Suppressor macrophage (primary cell): Measurements from ENCODE around the gene TMEM87A.
"Not testable (repeated sequence)": the region's sequence is repeated elsewhere in the genome, so short reads cannot be mapped to it uniquely, and the experiment has no call there.

Experiments used
- DNase-seq, 4 experiments: peaks; one replicate each; pipeline ENCODE4 v3.0.0-alpha.2; 2020 to 2022

TMEM87A gene

DNA sequence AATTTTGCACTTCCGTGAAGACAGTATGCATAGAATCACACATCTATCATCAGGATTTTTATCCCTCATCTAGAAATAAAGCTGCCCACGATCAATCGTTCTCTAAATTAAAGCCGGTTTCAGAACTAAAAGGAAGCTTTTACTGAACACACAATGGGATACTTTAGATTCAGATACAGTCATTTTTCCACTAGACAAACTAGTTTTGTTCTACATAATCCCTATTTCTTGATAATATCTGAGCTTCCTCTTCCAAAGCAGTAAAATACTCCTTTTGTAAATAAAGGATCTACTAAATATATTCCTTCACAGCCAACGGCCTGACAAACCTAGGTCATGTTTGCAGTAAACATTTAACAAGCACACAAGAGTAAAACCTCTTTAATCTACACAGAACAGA, 2.2 kb downstream of the TMEM87A start:
- DNase-seq = no peak

DNA sequence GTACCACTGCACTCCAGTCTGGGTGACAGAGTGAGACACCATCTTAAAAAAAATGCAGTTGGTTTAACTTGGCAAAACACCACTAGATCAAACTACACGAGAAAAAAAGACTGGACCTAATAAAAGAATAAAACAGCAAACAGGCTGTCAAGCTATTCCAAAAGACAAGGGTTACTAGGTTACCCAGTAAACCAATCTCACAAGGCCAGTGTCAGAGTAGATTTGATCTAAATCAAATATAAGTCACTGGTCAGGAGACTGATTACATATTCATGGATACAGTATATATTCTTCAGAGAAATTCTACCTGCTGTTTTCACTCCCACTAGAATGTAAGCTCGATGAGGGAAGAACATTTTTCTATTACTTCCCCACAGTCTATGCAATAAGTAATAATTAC, 2.7 kb downstream of the TMEM87A start:
- DNase-seq = no peak

DNA sequence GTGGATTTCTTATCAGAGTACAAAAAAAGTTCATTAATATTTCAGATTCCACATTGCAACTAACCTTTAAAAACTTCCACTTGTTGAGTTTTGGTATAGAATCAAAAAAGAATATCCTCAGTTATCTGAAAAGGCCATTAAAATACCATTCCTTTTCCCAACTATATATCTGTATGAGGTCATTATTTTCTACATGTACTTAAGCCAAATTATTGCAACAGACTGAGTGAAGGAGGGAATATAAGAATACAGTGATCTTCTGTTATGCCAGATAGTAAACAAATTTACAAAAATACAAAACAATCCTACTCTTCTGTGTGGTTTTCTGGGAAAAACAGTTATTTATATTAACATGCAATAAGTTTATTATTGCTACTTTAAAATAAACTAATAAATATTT, 5.9 kb downstream of the TMEM87A start:
- no peak for DNase-seq

DNA sequence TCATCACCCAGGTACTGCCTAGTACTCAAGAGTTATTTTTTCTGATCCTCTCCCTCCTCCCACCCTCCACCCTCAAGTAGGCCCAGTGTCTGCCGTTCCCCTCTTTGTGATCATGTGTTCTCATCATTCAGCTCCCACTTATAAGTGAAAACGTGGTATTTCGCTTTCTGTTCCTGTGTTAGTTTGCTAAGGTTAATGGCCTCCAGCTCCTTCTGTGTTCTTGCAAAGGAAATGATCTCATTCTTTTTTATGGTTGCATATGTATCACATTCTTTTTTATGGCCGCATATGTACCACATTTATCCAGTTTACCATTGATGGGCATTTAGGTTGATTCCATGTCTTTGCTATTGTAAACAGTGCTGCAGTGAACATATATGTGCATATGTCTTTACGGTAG, 8.4 kb downstream of the TMEM87A start:
- DNase-seq = no peak

DNA sequence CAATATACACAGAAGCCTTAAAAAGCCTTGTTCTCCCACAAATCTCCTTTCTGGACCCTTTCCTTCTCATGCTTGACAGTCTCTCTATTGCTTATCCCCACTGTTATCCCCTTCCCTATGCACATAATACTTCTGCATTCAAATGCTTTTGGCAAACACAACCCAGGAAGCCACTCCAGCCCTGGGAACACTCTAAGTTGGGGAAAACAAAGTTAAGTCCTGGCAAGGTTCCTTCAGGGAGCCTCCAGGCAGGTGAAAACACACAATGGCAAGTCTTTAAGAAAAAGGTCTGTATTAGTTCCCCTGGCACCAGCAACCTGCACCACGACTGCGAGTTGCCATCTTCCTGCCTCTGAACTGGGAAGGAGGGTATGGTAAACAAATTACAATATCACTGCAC, 19.9 kb downstream of the TMEM87A start:
- no peak for DNase-seq

DNA sequence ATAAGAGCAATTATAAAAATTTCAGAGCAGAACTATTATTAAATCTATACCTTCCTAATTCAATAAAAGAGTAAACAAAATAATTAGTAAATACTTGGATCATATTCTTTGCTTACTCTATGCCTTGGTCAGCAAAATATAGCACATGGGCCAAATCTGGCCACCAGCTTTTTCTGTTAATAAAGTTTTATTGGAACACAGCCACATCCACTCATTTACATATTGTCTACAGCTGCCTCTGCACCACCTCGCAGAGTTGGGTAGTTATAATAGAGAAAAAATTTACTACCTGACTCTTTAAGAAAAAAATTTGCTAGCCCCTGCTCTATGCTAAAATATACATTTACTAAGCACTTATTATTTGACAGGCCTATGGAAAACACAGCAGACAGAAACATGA, 32.4 kb downstream of the TMEM87A start:
- no peak for DNase-seq

DNA sequence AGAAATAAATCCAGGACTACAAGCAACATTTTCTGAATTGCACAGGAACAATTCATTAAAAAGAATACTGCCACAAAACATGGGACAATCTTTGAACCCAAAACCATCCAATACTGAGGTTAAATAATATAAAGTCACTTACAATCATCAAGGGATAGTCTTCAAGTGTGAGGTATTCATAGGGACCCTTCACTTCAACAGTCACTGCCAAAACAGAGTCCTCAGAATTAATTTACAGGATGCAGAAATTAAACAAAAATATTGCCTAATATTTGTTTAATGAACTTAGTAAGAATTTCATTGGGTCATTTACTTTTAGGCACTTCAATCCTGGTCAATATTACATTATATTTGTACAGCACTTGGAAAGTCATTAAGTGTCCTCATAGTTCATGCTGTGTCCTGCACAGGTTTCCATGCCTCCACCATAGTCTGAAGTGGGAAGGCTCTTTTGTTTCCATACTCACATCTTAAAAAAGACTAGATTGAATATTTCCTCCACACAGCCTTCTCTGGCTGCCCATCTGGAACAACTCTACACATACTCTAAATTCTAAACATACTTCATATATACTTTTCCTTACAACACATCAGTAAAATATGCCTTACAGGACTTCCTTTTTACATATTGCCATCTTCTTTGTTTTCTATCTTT, 33.6 kb downstream of the TMEM87A start:
- DNase-seq = no peak

DNA sequence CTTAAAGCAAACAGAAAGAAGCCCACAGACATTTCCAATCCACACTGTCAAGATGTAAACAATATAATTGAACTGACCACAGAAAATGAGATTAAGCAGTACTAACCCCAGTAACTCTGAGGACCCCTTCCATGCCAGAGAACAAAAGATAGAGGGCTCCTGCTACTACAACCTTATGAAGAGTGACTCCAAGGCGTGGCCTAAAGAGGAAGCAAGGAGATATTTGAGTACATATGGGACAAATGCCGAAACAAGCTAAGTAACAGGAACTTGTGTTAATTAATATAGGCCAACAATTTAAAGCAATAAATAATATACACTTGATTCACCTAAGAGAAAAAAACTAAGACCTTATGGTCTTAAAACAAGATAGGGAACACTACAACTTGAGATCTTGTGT, 40.1 kb downstream of the TMEM87A start:
- peak in 3 of 4 experiments; percentile 5 to 36 (median 19) for DNase-seq

DNA sequence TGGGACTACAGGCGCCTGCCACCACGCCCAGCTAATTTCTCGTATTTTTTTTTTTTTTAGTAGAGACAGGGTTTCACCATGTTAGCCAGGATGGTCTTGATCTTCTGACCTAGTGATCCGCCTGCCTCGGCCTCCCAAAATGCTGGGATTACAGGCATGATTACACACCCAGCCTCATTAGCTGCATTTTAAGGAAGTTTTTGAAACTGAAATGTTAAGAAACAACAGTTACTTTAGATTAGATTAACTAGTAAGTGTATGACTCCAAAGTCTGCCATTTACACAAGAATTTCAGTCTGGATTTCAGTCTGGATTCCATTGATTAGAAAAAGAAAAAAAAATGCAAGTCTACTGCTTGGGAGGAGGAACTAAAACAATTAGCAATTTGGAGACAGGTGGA, 40.6 kb downstream of the TMEM87A start:
- no peak for DNase-seq

DNA sequence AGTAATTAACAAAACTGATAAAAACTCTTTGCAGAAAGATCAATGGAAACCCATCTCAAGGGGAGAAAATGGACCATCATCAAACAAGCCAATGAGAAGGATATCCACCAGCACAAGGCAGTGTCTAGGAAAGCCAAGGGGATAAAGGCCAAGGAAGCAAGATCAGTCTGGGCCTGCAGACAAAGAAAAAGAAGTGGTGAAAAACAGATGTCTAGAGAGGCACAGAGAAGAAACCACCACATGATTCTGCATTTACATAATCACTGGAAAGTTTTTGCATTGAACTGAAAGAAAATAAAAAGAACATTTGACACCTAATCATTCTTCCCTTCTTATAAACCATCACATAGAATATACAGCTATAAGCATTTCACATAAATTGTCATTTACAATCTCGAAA, 42.1 kb downstream of the TMEM87A start:
- no peak for DNase-seq

DNA sequence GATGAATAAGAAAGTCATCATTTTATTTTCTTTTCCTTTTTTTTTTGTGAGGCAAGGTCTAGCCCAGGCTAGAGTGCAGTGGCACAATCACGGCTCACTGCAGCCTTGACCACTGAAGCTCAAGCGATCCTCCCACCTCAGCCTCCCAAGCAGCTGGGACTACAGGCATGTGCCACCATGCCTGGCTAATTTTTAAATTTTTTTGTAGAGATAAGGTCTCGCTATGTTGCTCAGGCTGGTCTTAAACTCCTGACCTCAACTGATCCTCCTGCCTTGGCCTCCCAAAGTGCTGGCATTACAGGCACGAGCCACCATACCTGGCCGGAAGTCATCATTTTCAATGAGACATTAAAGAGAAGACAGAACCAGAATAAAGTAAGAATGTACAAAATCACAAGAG, 44.3 kb downstream of the TMEM87A start:
- not testable (repeated sequence) for DNase-seq

DNA sequence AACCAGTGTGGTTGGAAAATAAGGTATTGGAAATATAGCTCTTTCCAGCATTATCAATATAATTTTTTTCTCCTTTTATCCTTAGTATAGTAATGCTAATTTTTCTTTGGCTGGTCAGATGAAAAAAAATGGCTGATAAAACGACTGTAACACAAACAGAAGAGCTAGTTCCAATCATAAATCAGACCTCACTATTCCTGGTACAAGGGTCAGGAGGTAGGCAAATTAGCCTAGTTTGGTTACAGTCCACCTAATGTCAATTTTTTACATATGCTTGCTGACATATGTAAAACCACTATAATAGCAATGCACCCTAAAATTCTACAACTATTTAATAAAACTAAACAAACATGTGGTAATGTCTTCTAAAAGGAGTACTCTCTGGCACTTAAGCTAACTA, 45.2 kb downstream of the TMEM87A start:
- DNase-seq = no peak

DNA sequence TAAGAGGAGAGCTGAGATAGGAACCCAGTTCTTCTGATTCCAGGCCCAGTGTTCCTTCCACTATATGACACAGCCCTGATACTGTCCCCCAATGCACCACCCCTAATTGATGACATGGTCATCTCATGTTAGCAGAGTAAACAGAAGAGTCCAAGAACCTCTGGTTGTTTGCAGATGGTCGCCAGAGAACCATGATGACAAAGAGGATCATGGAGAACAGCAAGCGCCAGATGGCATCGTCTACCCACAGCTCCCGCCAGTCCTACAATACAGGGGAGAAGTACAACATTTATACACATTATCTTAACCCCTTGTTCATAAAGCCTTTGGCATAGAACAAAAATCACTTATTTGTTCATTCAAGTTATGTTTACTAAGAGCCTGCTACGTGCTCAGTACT, 46.6 kb downstream of the TMEM87A start:
- DNase-seq = no peak

DNA sequence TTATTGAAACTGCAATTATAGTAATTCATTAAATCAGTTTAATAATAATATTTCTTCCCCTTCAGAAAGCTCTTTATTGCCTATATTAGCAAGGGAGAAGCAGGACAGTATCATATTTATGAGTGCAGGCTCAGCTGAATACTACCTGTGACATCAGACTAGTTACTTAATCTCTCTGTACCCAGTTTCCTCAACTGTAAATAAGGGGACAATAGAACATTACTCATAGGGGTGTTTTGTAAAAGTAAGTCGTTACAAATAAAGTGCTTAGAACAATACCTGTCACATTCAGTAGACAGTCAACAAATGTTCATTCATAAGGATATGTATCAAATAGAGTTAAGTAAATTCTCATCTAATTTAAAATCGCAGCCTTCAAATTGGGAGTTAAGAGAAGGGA, 53.0 kb downstream of the TMEM87A start:
- DNase-seq = peak in 2 of 4 experiments; percentile 22 to 38

DNA sequence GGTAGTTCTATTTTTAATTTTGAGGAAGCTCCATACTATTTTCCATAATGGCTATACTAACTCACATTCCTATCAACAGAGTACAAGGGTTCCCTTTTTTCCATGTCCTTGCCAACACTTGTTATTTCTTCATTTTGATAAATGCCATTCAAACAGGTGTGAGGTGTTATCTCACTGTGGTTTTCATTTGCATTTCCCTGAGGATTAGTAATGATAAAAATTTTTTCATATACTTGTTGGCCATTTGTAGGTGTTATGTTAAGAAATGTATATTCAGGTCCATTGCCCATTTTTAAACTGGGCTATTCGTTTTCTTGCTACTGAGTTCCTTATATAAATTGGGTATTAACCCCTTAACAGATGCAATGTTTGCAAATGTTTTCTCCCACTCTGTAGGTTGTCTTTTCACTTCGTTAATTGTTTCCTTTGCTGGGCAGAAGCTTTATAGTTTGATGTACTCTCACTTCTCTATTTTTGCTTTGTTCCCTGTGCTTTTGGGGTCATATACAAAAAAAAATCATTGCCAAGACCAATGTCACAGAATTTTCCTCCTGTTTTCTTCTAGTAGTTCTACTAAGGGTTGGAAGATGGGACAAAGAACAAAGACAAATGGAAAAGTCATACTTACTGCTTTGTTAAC, 54.2 kb downstream of the TMEM87A start:
- DNase-seq = peak in 2 of 4 experiments; percentile 17 to 20

DNA sequence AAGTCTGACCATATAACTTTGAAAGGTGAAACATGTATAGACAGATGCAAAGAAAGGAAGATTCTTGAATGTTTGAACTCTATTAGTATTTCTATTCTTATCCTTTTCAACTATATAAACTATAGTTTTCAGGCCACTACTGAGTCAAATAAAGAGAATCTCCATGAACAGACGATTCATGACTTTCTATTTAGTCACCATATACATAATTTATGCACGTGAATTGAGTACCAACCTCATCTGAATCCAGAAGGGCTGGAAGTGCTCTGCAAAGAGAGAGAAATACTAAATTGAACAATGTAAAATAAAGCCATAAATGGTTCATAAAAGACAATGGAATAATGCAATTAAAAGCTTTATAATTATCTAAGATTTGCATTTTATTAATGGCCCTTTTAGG, 55.7 kb downstream of the TMEM87A start:
- no peak for DNase-seq

DNA sequence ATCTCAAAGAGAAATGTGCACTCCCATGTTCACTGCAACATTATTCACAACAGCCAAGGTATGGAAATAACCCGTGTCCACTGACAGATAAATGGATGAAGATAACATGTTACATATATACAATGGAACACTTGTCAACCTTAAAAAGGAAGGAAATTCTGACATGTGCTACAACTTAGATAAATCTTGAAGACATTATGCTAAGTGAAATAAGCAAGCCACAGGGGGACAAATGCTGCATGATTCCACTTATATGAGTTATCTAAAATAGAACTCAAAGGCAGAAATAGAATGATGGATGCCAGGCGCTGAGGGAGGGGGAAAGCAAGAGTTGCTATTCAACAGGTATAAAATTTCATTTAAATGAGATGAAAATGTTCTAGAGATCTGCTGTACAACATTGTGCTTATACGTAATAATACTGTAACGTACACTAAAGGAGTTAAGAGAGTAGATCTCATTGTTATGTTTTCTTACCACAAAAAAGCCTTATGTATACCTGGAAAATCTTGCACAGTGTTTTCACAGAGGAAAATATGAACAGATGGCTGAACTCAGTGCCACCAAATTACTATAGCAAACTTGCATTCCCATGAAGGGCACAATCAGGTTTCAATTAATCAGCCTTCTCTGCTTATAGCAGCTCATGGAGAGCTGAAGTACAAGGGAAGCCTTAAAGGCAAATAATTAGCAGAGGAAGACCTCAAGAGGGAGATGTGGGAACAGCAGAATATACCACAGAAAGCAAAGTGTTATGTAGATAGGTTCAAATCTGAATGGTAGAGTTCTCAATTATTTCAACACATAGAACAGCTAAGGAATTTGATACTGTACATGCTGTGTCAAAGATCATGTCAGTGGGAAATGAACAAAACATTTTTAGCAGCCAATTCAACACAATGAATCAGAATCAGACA, 57.1 kb downstream of the TMEM87A start:
- DNase-seq = no peak

DNA sequence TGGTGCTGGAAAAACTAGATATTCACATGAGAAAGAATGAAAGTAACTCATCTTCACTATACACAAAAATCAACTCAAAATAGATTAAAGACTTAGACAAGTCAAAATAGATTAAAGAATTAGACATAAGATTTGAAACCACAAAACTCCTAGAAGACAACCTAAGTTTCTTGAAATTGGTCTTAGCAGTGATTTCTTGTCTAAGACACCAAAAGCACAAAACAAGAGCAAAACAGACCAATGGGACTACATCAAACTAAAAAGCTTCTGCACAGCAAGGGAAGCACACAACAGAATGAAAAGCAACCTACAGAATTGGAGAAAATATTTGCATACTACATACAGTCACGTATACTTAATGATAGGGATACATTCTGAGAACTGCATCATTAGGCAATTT, 58.6 kb downstream of the TMEM87A start:
- DNase-seq = no peak

DNA sequence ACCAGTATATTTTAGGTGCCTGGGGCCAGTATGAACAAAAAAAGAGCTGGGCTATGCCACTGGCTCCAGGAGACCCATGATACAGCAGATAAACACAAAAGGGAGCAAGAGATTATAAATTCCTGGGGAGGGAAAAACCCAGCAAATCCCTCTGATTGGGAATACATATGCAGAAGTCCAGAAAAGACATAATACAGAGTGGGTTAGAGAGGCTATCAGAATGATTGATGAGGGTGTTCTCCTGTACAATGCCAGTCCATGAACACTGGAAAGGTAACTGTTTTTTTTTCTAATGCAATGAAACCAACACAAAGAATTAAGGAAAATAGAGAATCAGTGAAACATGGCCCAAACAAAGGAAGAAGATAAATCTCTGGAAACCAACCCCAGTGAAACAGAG, 59.7 kb downstream of the TMEM87A start:
- no peak for DNase-seq

DNA sequence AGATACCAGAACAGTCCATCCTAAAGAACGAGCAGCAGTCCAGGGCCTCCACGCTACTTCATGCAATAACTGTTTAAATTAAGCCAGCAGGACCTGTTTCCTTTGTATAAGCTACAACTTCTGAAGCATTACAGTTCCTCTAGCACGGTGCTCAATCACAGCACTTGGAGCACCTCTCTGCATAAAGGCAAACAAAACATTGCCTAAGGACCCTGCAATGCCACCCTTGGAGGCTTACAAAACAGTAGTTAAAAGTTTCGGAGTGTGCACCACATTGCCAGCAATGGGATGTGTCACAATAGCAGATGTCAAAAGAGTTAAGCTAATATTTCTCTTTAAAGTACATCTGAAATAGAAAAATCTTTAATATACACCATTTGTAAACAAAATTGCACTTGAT, 62.5 kb downstream of the TMEM87A start:
- DNase-seq = no peak

DNA sequence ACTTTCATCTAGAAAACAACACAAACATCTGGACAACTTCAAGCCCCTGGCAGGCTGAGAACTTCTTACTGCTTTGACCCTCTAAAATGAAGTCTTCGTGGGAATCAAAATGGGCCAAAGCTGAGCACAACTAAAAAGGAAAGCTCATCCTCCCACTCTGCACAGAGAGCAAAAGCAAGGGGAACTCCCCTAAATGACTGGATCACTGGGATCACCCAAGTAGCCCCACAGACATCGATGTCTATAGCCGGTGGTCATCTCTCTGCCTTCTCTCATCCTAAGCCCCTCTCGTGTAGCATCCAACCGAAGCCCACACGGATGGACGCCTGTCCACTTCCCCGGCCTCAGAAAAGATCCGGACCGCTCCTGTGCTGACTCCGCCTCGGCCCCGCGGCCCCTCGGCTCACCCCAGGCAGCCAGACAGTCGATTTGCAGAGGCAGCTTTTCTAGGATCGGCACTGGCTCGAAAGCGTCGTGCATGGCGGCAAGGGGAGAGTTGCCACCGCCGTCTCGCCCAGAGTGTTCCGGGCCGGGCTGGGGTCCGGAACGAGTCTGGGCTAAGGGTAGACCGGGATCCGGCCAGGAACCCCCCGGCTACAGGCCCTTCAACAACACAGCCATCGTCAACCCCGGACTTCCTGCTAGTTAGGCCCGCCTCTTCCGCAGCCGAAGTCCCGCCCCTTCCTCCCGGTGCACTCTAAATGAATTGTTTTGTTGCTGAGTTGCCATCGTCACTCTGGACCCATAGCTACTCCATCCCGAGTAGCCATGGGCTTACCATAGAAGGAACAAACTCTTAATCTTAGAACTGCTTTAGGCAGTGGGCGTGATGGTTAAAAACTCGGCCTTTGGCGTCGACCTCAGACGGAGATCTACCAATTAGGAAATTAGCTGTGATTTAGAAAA, 65.3 kb downstream of the TMEM87A start, which contains the start of gene VPS39:
TSS of gene VPS39 (minus strand) at position 631 of the 906 bp plus-strand sequence. CDS start at position 480, 151 bp downstream.
- DNase-seq = peak; percentile 85 to 92 (median 90)

DNA sequence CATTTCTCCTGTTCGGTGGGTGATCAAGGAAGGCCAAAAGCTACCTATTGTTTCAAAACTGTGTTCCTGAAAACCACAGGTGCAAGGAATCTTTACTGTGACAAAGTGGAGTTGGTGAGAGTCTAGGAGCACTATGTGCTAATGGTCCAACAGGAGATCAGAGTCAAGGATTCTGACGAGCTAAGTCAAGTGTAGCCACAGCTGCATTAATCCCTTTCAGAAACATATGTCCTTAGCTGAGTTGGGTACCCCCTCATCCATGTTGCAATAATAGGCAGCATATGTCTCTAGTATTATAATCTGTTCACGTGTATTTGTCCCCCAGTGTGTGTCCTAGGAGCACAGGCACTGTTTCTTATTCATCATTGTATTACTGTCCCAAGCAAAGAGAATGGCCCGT, 66.8 kb downstream of the TMEM87A start:
- no peak for DNase-seq
